AG20443 (cell line): ENCODE results near the gene MSGN1.

Experiments
- DNase-seq: peaks from one replicate; pipeline ENCODE4 v3.0.0; 2012; ENCODE audit warnings: low spot score, mixed read lengths

Gene MSGN1, protein sequence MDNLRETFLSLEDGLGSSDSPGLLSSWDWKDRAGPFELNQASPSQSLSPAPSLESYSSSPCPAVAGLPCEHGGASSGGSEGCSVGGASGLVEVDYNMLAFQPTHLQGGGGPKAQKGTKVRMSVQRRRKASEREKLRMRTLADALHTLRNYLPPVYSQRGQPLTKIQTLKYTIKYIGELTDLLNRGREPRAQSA

GRCh38 chr2:17816396-17817245 is at the start of gene MSGN1:
Gene MSGN1, plus strand, starts transcription at chr2:17816460. Its CDS starts 59 bp downstream, at chr2:17816519.
- no peak for DNase-seq

DNA sequence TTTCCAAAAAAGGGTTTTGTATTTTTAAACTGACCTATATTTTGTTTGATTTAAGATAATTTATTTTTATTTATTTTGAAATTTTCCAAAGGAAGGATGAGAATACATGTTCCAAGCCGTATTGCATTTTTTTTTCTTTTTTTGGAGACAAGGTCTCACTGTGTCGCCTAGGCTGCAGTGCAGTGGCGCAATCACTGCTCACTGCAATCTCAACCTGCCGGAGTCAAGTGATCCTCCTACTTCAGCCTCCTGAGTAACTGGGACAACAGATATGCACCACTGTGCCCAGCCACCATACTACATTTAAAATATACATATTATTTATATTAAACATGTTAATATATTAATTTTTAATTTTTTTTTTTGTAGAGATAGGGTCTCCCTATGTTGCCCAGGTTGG is 47.4 kb upstream of the MSGN1 start:
- DNase-seq: no peak

GRCh38 chr2:17771956-17772355 is 44.3 kb upstream of the MSGN1 start:
- no peak for DNase-seq

GRCh38 chr2:17772532-17772931 is 43.7 kb upstream of the MSGN1 start:
- DNase-seq: no peak

DNA sequence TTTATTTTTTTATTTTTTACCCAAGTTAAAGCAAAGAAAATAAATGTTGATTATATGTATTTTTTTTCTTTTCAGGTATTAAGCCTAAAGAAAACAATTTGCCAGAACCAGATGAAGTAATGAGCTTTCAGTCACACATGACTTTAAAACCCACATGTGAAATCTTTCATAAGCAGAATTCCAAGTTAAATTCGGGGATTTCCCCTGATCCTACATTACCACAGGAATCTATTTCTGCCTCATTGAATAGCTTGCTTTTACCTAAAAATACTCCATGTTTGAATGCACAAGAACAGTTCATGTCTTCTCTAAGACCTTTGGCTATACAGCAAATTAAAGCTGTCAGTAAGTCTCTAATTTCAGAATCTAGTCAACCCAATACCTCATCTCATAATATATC is 35.7 kb upstream of the MSGN1 start:
- no peak for DNase-seq

DNA sequence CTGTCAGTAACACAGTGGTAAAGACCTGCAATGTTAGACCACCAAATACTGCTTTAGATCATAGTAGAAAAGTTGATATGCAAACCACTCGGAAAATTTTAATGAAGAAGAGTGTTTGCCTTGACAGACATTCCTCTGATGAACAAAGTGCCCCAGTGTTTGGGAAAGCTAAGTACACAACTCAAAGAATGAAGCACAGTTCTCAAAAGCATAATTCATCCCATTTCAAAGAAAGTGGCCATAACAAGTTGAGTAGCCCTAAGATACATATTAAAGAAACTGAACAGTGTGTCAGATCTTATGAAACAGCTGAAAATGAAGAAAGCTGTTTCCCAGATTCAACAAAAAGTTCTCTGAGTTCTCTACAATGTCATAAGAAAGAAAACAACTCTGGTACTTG is 34.8 kb upstream of the MSGN1 start:
- no peak for DNase-seq

- DNase-seq: no peak
These were observed 29.5 kb upstream of the MSGN1 start for GRCh38 chr2:17786727-17787126.

- DNase-seq: no peak
These were observed 27.5 kb upstream of the MSGN1 start for GRCh38 chr2:17788773-17789172.

DNA sequence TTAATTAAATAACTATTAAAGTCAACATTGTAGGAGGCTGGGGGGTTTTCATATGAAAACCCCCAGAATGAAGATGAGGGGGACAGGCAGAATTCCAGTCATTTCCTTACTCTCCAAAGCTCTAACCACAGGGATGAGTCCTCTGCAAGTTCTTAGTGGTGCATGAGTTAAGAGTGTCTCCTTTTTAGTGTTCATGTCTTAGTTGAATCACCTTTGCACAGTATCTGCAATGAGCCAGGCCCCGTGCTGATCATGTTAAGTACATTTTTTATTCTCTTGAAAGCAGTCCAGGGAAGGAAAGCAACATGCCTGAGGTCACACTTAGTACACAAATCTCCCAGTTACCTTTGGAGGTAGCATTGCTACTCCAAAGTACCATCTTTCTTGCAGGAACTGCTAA is 25.7 kb upstream of the MSGN1 start:
- DNase-seq: no peak

- DNase-seq: no peak
These were observed 25.0 kb upstream of the MSGN1 start for GRCh38 chr2:17791121-17791816.

- no peak for DNase-seq
These were observed 24.5 kb upstream of the MSGN1 start for GRCh38 chr2:17791817-17792130.

GRCh38 chr2:17792515-17792914 is 23.7 kb upstream of the MSGN1 start:
- DNase-seq: no peak

GRCh38 chr2:17793296-17793695 is 23.0 kb upstream of the MSGN1 start:
- no peak for DNase-seq

DNA sequence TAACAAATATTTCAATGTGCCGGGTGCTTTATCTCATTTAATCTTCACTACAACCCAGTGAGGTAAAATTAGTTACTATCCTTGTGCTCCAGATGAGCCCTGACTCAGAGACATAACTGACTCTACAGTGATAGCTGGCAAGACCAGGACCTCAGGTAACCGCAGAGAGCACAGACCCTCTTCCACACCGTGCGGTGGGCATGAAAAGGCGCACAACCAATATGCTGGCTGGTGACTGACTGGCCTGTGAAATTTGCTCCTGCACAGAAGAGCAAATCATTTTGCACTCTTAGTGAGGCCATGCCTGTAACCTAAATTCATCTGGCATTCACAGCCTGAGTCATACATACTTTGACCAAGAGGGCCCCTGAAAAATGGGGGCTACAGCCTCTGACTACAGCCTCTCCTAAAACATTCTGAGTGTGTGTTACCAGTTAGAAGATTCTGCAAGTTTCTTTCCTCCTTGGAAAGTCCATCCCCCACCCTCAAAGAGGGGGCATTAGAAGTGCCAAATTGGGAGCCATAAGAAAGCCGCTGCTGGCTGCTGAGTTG is 22.4 kb upstream of the MSGN1 start:
- no peak for DNase-seq

GRCh38 chr2:17795309-17795708 is 21.0 kb upstream of the MSGN1 start:
- DNase-seq: no peak

GRCh38 chr2:17798338-17798737 is 17.9 kb upstream of the MSGN1 start:
- no peak for DNase-seq

- no peak for DNase-seq
These were observed 16.7 kb upstream of the MSGN1 start for GRCh38 chr2:17799301-17800120.

DNA sequence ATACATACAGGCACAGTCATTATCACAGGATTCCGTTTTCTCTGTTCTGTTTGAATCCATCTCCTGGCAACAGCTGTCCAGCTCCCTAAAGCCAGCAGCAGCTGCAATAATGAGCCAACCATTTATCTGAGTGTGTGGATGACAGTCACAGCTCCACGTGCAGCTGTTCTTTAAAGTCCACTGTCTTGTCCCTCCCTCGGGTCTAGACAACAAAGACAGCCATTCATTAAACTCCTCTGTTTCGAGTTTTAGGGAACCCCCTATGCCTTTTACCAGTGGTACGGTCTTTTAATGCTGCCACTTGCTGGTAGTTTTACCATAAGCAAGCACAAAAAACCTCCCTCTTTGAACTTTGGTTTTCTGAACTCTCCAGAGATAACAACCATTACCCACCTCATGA is 16.0 kb upstream of the MSGN1 start:
- DNase-seq: no peak

DNA sequence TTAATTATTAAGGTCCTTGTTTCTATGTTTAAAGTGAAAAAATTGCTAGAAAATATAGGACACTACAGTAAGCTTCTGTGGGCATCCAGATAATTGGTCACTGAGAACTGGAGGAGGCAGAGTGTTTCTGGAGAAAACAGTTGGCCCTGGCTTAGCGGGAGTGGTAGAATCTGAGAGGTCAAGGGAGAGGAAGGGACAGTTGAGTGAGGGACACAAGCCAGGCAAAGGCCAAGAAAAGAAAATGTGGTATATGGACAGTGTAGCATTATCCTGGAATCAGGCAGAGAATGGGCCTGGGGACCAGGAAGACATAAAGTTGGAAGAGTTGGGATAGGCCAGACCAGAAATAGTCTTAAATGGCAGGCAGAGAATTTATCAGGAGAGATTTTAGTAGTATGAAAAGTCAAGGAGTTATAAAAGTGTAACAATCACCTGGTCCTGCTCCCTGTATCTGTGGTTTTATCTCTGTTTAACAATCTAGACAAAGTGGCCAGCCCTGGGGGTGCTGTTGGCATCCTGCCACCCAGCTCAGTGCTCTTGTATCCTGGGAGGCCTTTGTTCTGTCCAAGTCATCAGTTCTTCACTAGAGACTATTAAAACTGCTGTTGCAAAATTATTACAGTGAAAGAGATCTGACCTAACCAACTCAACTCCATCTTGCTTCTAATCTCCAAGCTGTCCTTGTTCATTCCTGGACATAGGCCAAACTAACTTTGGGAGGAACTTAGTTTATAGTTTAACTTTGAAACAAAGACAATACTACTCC is 15.4 kb upstream of the MSGN1 start:
- DNase-seq: no peak

DNA sequence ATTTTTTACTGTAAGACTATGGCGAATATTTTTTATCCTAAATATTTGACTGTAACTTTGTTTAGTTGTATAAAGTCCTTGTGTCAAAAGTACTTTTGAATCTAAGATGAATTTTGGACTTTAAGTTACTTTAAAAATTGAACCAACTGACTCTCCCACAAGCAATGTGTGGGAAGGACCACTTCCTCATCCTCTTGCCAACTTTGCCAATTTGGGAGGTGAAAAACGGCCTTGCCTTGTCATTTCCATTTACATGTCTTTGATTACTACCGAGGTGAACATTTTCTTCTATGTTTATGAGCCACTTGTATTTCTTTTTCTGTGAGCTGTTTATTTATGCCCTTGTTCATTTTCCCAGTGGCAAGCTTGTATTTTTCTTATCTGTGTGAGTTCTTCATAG is 12.8 kb upstream of the MSGN1 start:
- no peak for DNase-seq

DNA sequence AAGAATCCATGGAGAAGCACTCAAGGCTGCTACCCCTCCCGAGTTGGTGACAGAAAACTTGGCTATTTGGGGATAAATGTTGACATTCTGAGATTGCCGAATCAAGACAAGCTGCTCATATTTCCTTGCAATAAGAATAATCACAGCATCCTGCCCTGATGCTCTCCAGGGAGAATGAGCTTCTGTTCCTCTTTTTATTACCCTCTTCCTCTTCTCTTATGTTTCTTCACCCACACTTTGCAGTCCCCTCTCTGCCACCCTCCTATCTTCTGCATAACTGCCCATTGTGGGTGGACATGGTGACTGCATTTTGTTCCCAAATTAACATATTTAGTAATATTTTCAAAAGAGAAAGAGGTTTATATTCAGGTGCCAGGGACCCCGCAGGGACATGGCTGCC is 11.9 kb upstream of the MSGN1 start:
- no peak for DNase-seq
